ENCODE data around the gene ZNF688. TPM values are rescaled to one million over a fixed set of nuclear protein-coding genes. Genes with fewer than 3 reads are reported as not detected.

The ZNF688 gene
- total and polyA plus RNA-seq, 2 experiments from 2014 or later, result 10.4 to 14.7 TPM

DNA sequence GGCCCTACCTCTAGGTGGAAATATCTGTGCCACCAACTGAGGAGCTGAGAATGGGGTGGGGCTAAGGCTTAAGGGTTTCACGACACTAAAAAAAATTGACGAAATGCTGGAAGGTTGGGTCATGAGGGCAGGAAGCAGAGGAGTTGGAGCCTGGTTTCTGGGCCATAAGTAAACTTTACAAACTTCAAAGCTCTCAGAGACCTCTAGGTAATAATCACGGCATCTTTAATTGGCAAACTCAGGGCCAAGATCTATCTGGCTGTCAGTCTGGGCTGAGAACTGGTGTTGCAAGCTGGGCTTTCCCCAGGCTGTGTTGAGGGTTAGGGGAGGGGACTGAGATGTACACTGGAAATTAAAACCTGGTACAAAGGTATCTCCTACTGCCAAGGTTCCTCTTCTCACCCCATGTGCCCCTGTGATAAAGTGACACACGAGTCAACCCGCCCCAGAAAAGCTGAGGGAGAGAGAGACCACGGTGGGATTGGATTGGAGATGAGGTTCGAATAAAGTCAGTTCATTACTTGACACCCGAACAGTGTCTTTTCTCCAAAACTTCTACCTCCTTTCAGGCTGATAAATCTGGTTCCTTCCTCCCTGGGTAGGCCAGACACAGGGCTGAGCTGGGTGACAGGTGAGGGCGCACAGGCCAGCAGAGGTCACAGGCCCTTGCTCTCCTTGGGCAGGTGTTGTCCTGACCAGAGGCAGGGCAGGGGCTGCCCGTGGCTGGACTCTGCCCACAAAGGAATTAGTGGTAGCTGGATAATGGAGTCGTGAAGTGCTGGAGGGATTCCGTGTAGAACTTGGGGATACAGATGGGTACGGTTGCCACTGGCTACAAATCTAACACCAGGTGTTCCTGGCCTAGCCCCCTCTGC is 41.1 kb downstream of the ZNF688 start:
- H4K20me1 ChIP-seq (ENCODE audit: insufficient read depth), result no peaks in the 10 kb centered on the region
- H3K27me3 ChIP-seq (replicated peaks; ENCODE audit: insufficient read depth), result no peaks in the 10 kb centered on the region
- no peak overlapping the region for H3K4me2 ChIP-seq (ENCODE audit: unreplicated experiment)
- no peaks in the 10 kb centered on the region for H3K9me3 ChIP-seq (ENCODE audit: low read depth)
- no peaks in the 10 kb centered on the region for H3K9me2 ChIP-seq (ENCODE audit: insufficient read depth)
- H2AFZ ChIP-seq, result no peak overlapping the region
- no peak overlapping the region for H3K27ac ChIP-seq
- no peak overlapping the region for H3K4me3 ChIP-seq
- 80 to 81% methylated on average over 13 of the region's 13 CpGs for WGBS, 2 experiments (ENCODE audit: low coverage in 1 of 2, low lambda C conversion rate in 2 of 2, missing lambda C conversion rate in 2 of 2)
- H3F3A ChIP-seq (ENCODE audit: insufficient read depth), result peaks cover 18% of the 10 kb centered on the region
- in situ Hi-C loops (cut with MboI), result no loop called here
- DNase-seq, result no peak
- TF ChIP-seq EZH2phosphoT487 (IDR thresholded peaks at IDR 0.05; ENCODE audit: insufficient read depth, low read depth) (no peak), EZH2 (IDR thresholded peaks at IDR 0.05; ENCODE audit: insufficient read depth, poor library complexity, severe bottlenecking) (no peak)
- H3K79me2 ChIP-seq (ENCODE audit: insufficient read depth), result peaks cover 24% of the 10 kb centered on the region
- no peak overlapping the region for H3K9ac ChIP-seq
- peaks cover 6% of the 10 kb centered on the region for H3K4me1 ChIP-seq (ENCODE audit: insufficient read depth)
- H3K36me3 ChIP-seq (ENCODE audit: low read depth), result no peaks in the 10 kb centered on the region

DNA sequence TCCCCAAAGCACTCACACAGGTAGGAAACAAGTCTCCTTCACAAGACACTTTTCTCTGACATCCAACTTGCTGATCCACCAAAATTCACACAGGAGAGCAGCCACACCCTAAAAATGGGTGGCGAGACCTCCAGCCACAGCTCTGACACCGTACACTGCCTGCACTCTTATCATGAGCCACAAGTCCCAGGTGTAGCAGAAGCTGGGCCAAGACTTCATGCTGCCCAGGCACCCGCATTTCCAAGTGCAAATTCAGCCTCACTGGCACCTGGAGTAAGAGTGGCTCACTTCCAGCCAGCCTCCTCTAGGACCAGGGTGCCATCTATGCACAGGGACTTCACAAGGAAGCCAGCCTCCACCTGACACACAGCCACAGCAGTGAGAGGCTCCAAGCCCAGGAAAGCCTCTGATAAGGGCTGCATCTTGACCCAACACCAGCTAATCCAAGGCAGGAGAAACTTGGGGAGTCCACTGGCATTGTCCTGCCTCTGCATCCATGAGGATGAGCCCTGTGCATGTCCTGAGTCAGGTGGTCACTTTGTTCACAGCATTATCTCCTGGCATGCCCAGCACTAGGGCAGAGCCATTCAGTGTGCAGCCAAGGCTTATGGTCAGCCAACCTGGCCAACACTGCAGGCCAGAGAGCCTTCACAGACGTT is 42.6 kb downstream of the ZNF688 start:
- TF ChIP-seq EZH2phosphoT487 (IDR thresholded peaks at IDR 0.05; ENCODE audit: insufficient read depth, low read depth) (no peak), EZH2 (IDR thresholded peaks at IDR 0.05; ENCODE audit: insufficient read depth, poor library complexity, severe bottlenecking) (no peak)
- H3K4me1 ChIP-seq (ENCODE audit: insufficient read depth), result peaks cover 6% of the 10 kb centered on the region
- H3F3A ChIP-seq (ENCODE audit: insufficient read depth), result peaks cover 19% of the 10 kb centered on the region
- 62 to 74% methylated on average over 4 of the region's 4 CpGs for WGBS, 2 experiments (ENCODE audit: low coverage in 1 of 2, low lambda C conversion rate in 2 of 2, missing lambda C conversion rate in 2 of 2)
- no peaks in the 10 kb centered on the region for H4K20me1 ChIP-seq (ENCODE audit: insufficient read depth)
- H3K9me3 ChIP-seq (ENCODE audit: low read depth), result no peaks in the 10 kb centered on the region
- H3K4me3 ChIP-seq, result no peak overlapping the region
- no peaks in the 10 kb centered on the region for H3K36me3 ChIP-seq (ENCODE audit: low read depth)
- in situ Hi-C loops (cut with MboI), result no loop called here
- H3K9ac ChIP-seq, result no peak overlapping the region
- no peak overlapping the region for H2AFZ ChIP-seq
- no peak for DNase-seq
- H3K27ac ChIP-seq, result no peak overlapping the region
- no peak overlapping the region for H3K4me2 ChIP-seq (ENCODE audit: unreplicated experiment)
- no peaks in the 10 kb centered on the region for H3K9me2 ChIP-seq (ENCODE audit: insufficient read depth)
- no peaks in the 10 kb centered on the region for H3K27me3 ChIP-seq (replicated peaks; ENCODE audit: insufficient read depth)
- peaks cover 18% of the 10 kb centered on the region for H3K79me2 ChIP-seq (ENCODE audit: insufficient read depth)

DNA sequence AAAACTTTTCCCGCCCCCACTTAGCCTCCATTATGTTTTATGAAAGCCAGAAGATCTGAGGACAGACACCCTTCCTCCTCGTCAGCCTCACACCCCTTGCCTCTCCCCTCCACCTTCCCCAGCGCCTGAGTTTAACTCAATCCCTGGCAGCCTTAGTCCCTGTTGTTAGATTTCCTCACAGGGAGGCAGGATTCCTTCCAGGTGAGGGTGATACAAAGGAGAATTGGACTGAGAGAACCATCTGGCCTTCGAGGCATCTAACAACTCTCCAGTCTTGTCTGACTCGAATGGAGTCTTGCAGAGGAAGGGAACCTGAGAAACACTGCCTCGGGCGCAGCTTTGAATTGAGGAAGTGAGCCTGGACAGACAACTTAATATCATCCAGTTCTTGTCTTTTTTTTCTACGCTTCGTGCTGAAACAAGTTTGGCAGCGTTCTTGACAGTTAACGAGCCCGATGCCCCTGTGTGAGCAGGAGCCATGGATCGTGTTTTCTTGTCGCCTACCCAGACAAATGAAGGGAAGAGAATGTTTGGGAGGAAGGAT is 43.8 kb downstream of the ZNF688 start:
- DNase-seq, result peak; percentile 50
- H3F3A ChIP-seq (ENCODE audit: insufficient read depth), result peaks cover 19% of the 10 kb centered on the region
- no peaks in the 10 kb centered on the region for H3K9me2 ChIP-seq (ENCODE audit: insufficient read depth)
- H3K27me3 ChIP-seq (replicated peaks; ENCODE audit: insufficient read depth), result no peaks in the 10 kb centered on the region
- H3K36me3 ChIP-seq (ENCODE audit: low read depth), result no peaks in the 10 kb centered on the region
- no peaks in the 10 kb centered on the region for H3K9me3 ChIP-seq (ENCODE audit: low read depth)
- WGBS, 2 experiments (ENCODE audit: low coverage in 1 of 2, low lambda C conversion rate in 2 of 2, missing lambda C conversion rate in 2 of 2), result 11 to 15% methylated on average over 14 of the region's 14 CpGs
- H3K4me2 ChIP-seq (ENCODE audit: unreplicated experiment), result peak overlapping the region; percentile 91
- TF ChIP-seq EZH2phosphoT487 (IDR thresholded peaks at IDR 0.05; ENCODE audit: insufficient read depth, low read depth) (no peak), EZH2 (IDR thresholded peaks at IDR 0.05; ENCODE audit: insufficient read depth, poor library complexity, severe bottlenecking) (no peak)
- H3K27ac ChIP-seq, result peak overlapping the region; percentile 90
- peak overlapping the region; percentile 88 for H2AFZ ChIP-seq
- peaks cover 5% of the 10 kb centered on the region; the same call in 1 of the 2 replicates for H3K79me2 ChIP-seq (ENCODE audit: insufficient read depth)
- no peaks in the 10 kb centered on the region for H4K20me1 ChIP-seq (ENCODE audit: insufficient read depth)
- H3K4me1 ChIP-seq (ENCODE audit: insufficient read depth), result peaks cover 6% of the 10 kb centered on the region
- in situ Hi-C loops (cut with MboI), result no loop called here
- peak overlapping the region; percentile 86 for H3K9ac ChIP-seq
- peak overlapping the region; percentile 78 for H3K4me3 ChIP-seq

DNA sequence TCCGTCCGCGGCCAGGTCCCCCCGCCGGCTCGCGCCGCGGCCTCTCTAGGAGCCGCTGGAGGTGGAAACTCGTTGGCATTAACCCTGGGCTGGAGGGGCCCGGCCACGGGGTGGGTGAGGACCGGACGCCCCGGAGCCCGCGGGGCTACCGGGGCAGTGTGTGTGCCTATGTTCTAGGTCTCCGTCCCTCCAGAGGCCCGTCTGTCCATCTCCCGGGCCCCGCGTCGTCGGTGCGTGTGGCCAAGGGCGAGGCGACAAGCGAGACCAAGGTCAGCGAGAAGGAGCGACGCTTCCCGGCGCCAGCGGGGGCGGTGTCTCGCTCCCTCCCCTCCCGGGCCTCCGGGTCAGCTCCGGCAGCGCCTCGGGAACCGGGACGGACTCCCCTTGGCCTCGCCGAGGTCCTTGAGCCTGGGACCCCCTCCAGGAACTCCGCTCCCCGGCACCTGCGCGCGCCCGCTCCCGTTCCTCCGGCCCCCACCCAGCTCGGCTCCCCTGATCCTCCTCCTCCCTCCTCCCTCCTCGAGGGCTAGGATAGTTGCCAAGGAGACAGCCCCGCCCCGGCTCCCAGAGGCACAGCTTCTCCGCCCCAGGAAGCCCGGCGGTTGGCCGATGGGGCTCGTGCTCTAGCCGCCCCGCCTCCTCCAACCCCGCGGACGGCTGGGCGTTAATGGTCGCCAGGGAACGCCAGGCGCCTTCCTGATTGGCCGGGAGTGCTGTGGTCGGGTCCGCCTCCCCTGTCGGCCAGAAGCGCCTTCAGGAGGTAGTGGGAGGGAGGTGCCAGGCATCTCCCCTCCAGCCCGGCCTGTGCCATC is 44.5 kb downstream of the ZNF688 start:
- Histone ChIP-seq H3F3A (ENCODE audit: insufficient read depth) (peaks cover 19% of the 10 kb centered on the region), H4K20me1 (ENCODE audit: insufficient read depth) (no peaks in the 10 kb centered on the region), H3K4me2 (ENCODE audit: unreplicated experiment) (peak overlapping the region; percentile 91), H3K9me3 (ENCODE audit: low read depth) (no peaks in the 10 kb centered on the region), H2AFZ (peak overlapping the region; percentile 88), H3K27ac (peak overlapping the region; percentile 90), H3K36me3 (ENCODE audit: low read depth) (no peaks in the 10 kb centered on the region), H3K4me1 (ENCODE audit: insufficient read depth) (peaks cover 6% of the 10 kb centered on the region), H3K27me3 (replicated peaks; ENCODE audit: insufficient read depth) (no peaks in the 10 kb centered on the region), H3K4me3 (peak overlapping the region; percentile 78), H3K9me2 (ENCODE audit: insufficient read depth) (no peaks in the 10 kb centered on the region), H3K9ac (peak overlapping the region; percentile 86), H3K79me2 (ENCODE audit: insufficient read depth) (0 out of 2 replicates have a peak, but pooled peaks cover 3% of the 10 kb centered on the region)
- in situ Hi-C loops (cut with MboI), result no loop called here
- peak; percentile 99 for DNase-seq
- 0 to 1% methylated on average over 60 to 70 of the region's 79 CpGs for WGBS, 2 experiments (ENCODE audit: low coverage in 1 of 2, low lambda C conversion rate in 2 of 2, missing lambda C conversion rate in 2 of 2)
- TF ChIP-seq EZH2 (IDR thresholded peaks at IDR 0.05; ENCODE audit: insufficient read depth, poor library complexity, severe bottlenecking), result no peak
- no peak for TF ChIP-seq EZH2phosphoT487 (IDR thresholded peaks at IDR 0.05; ENCODE audit: insufficient read depth, low read depth)
